ENCODE results near the gene RAMP1. TPM values are rescaled to one million over a fixed set of nuclear protein-coding genes. Genes with fewer than 3 reads are reported as not detected.

Gene RAMP1
- total and polyA plus RNA-seq, 2 donors (not counting 1 experiment from before 2014, with no cell fraction given), result 15.7 TPM; not detected in 1

DNA sequence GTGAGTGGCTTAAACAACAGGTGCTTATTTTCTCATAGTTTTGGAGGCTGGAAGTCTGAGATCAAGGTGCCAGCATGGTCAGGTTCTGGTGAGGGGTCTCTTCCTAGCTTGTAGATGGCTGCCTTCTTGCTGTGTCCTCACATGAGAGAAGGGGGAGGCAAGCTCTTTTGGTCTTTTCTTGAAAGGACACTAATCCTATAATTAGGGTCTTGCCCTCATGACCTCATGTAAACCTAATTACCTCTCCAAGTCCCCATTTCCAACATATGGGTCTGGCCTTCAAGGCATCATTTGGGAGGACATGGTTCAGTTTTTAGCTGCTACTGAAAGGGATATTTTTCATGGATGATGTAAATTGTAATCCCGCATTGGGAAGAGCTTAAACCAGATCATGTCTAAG, 42.9 kb upstream of the RAMP1 start:
- Histone ChIP-seq H3K79me2 (ENCODE audit: control insufficient read depth, insufficient read depth, low read length) (no peaks in the 10 kb centered on the region), H3K4me3 (ENCODE audit: control extremely low read depth in 1 of 5, extremely low read depth in 1 of 5, insufficient read depth in 1 of 5, low read depth in 2 of 5, low read length in 4 of 5) (no peak overlapping the region), H3K27ac (ENCODE audit: low read length in 2 of 2) (no peak overlapping the region), H3K9ac (ENCODE audit: low read length) (no peak overlapping the region), H2AFZ (ENCODE audit: insufficient read depth, low read depth, low read length, poor library complexity, severe bottlenecking) (no peak overlapping the region), H3K36me3 (replicated peaks in 1 of 2; ENCODE audit: control extremely low read depth in 1 of 2, control insufficient read depth in 1 of 2, extremely low read depth in 1 of 2, insufficient read depth in 2 of 2, low read length in 1 of 2) (no peaks in the 10 kb centered on the region), H3K4me2 (replicated peaks; ENCODE audit: low read depth, low read length, poor library complexity, severe bottlenecking) (no peak overlapping the region), H4K20me1 (ENCODE audit: control insufficient read depth, insufficient read depth, low read length, poor library complexity, severe bottlenecking) (no peaks in the 10 kb centered on the region), H3K9me3 (ENCODE audit: control extremely low read depth in 1 of 3, control insufficient read depth in 2 of 3, insufficient read depth in 1 of 3, low read length in 2 of 3) (no peaks in the 10 kb centered on the region), H3K4me1 (ENCODE audit: control insufficient read depth in 2 of 2, insufficient read depth in 2 of 2, low read length in 2 of 2) (no peaks in the 10 kb centered on the region), H3K27me3 (replicated peaks in 1 of 4; ENCODE audit: control extremely low read depth in 1 of 4, control insufficient read depth in 3 of 4, insufficient read depth in 4 of 4, low read length in 3 of 4) (no peaks in the 10 kb centered on the region)
- WGBS (ENCODE audit: insufficient coverage), result no CpG with 5 or more reads among the region's 1 CpG
- ATAC-seq (ENCODE audit: low read depth) (no peak), DNase-seq (no peak)
- Mint-ChIP-seq H3K27me3 (no peaks in the 10 kb centered on the region), H3K4me1 (no peaks in the 10 kb centered on the region), H3K9me3 (ENCODE audit: insufficient read depth) (no peaks in the 10 kb centered on the region), H3K27ac (no peak overlapping the region), H3K4me3 (no peak overlapping the region)
- intact Hi-C loops (cut with micrococcal nuclease), result no loop called here
- ChIA-PET CTCF (interaction anchor here (0.8 kb wide), 1 partner anchor 382 kb away, joined by 3 read pairs; no protein-coding TSS in a partner anchor), POLR2A (interaction anchor here (0.6 kb wide), 1 partner anchor 291 kb away, joined by 5 read pairs; no protein-coding TSS in a partner anchor)
- no peak for TF ChIP-seq CTCF (IDR thresholded peaks at IDR 0.05)

- Histone ChIP-seq H3K79me2 (ENCODE audit: control insufficient read depth, insufficient read depth, low read length) (no peaks in the 10 kb centered on the region), H3K27ac (ENCODE audit: low read length in 2 of 2) (no peak overlapping the region), H2AFZ (ENCODE audit: insufficient read depth, low read depth, low read length, poor library complexity, severe bottlenecking) (no peak overlapping the region), H3K9ac (ENCODE audit: low read length) (no peak overlapping the region), H3K4me1 (ENCODE audit: control insufficient read depth in 2 of 2, insufficient read depth in 2 of 2, low read length in 2 of 2) (no peaks in the 10 kb centered on the region), H3K4me3 (ENCODE audit: control extremely low read depth in 1 of 5, extremely low read depth in 1 of 5, insufficient read depth in 1 of 5, low read depth in 2 of 5, low read length in 4 of 5) (no peak overlapping the region), H3K4me2 (replicated peaks; ENCODE audit: low read depth, low read length, poor library complexity, severe bottlenecking) (no peak overlapping the region), H4K20me1 (ENCODE audit: control insufficient read depth, insufficient read depth, low read length, poor library complexity, severe bottlenecking) (no peaks in the 10 kb centered on the region), H3K36me3 (replicated peaks in 1 of 2; ENCODE audit: control extremely low read depth in 1 of 2, control insufficient read depth in 1 of 2, extremely low read depth in 1 of 2, insufficient read depth in 2 of 2, low read length in 1 of 2) (no peaks in the 10 kb centered on the region), H3K9me3 (ENCODE audit: control extremely low read depth in 1 of 3, control insufficient read depth in 2 of 3, insufficient read depth in 1 of 3, low read length in 2 of 3) (no peaks in the 10 kb centered on the region), H3K27me3 (replicated peaks in 1 of 4; ENCODE audit: control extremely low read depth in 1 of 4, control insufficient read depth in 3 of 4, insufficient read depth in 4 of 4, low read length in 3 of 4) (no peaks in the 10 kb centered on the region)
- ChIA-PET POLR2A (no interaction called here), CTCF (no interaction called here)
- H3K9me3 Mint-ChIP-seq (ENCODE audit: insufficient read depth), result no peaks in the 10 kb centered on the region
- 100% methylated on average over 2 of the region's 5 CpGs for WGBS (ENCODE audit: insufficient coverage)
- no peaks in the 10 kb centered on the region for H3K27me3 Mint-ChIP-seq
- H3K4me1 Mint-ChIP-seq, result no peaks in the 10 kb centered on the region
- intact Hi-C loops (cut with micrococcal nuclease), result no loop called here
- no peak overlapping the region for H3K4me3 Mint-ChIP-seq
- no peak overlapping the region for H3K27ac Mint-ChIP-seq
- TF ChIP-seq CTCF (IDR thresholded peaks at IDR 0.05), result no peak
- no peak for TF ChIP-seq EZH2 (IDR thresholded peaks at IDR 0.05; ENCODE audit: borderline replicate concordance, insufficient read depth, low read depth, low read length, poor library complexity, severe bottlenecking)
- ATAC-seq (ENCODE audit: low read depth) (no peak), DNase-seq (no peak)
Measured at GRCh38 chr2:237818066-237818473, 41.4 kb upstream of the RAMP1 start.

Data from B cell (primary cell).